Common myeloid progenitor, CD34-positive (primary cell): ENCODE data around the gene PRELID3B.
A peak's percentile ranks its signal among the peaks of the same experiment; 100 is the strongest.

Experiments used
- CTCF ChIA-PET: fragments of 350-600 bp; sonication (Branson Sonifier 250); formaldehyde crosslinking; loops from one replicate; lab custom pipeline; 2021; ENCODE audit warnings: antibody characterized with exemption; lab: Charles Lee
- POLR2A ChIA-PET: fragments of 350-600 bp; sonication (Branson Sonifier 250); formaldehyde crosslinking; loops from one replicate; lab custom pipeline; 2021; ENCODE audit warnings: antibody characterized with exemption; lab: Charles Lee
- DNase-seq, 3 donors: peaks; one replicate each; pipeline versions ENCODE4 v3.0.0 to v3.0.0-alpha.2; 2013
- H3K27ac ChIP-seq, 2 experiments: 1 replicate in 1 of 2; 2 replicates in 1 of 2; pipeline ENCODE4 v1.7.0; 2013; ENCODE audit warnings: inconsistent platforms in 2 of 2, low read length in 2 of 2, mild to moderate bottlenecking in 2 of 2, low read depth in 1 of 2, moderate library complexity in 1 of 2; ENCODE audit not compliant: severe bottlenecking in 2 of 2, insufficient read depth in 1 of 2, poor library complexity in 1 of 2
- H3K27me3 ChIP-seq, 5 experiments: replicated peaks in 2 of 5; 1 replicate in 3 of 5; 2 replicates in 2 of 5; pipeline versions ENCODE4 v1.6.1 to v1.7.0; 2013; ENCODE audit warnings: low read length in 4 of 5, mild to moderate bottlenecking in 2 of 5, moderate library complexity in 2 of 5, inconsistent platforms in 1 of 5; ENCODE audit not compliant: insufficient read depth in 5 of 5, control insufficient read depth in 4 of 5
- H3K36me3 ChIP-seq, 4 experiments: 1 replicate in 2 of 4; 2 replicates in 2 of 4; pipeline versions ENCODE4 v1.6.1 to v1.7.0; 2013; ENCODE audit warnings: low read length in 3 of 4, control low read depth in 1 of 4, mild to moderate bottlenecking in 1 of 4; ENCODE audit not compliant: control insufficient read depth in 4 of 4, insufficient read depth in 4 of 4
- H3K4me1 ChIP-seq, 4 experiments: 1 replicate in 3 of 4; 2 replicates in 1 of 4; pipeline versions ENCODE4 v1.6.1 to v1.7.1; 2013; ENCODE audit warnings: low read length in 3 of 4, mild to moderate bottlenecking in 3 of 4, control low read depth in 1 of 4, inconsistent platforms in 1 of 4, moderate library complexity in 1 of 4; ENCODE audit not compliant: control insufficient read depth in 4 of 4, insufficient read depth in 4 of 4; ENCODE audit errors: control extremely low read depth in 1 of 4
- H3K4me3 ChIP-seq, 7 experiments: 1 replicate in 4 of 7; 2 replicates in 3 of 7; pipeline versions ENCODE4 v1.5.1 to v1.7.0; 2013; ENCODE audit warnings: mild to moderate bottlenecking in 7 of 7, low read length in 6 of 7, moderate library complexity in 6 of 7, inconsistent platforms in 2 of 7, low read depth in 2 of 7, control low read depth in 1 of 7; ENCODE audit not compliant: insufficient read depth in 4 of 7, control insufficient read depth in 1 of 7; ENCODE audit errors: extremely low read depth in 1 of 7
- H3K9me3 ChIP-seq, 5 experiments: 1 replicate in 4 of 5; 2 replicates in 1 of 5; pipeline versions ENCODE4 v1.6.1 to v1.7.1; 2013; ENCODE audit warnings: low read length in 4 of 5, mild to moderate bottlenecking in 2 of 5, inconsistent platforms in 1 of 5, low read depth in 1 of 5, moderate library complexity in 1 of 5; ENCODE audit not compliant: control insufficient read depth in 4 of 5, insufficient read depth in 2 of 5; ENCODE audit errors: control extremely low read depth in 1 of 5
- WGBS: methylation state at CpG from one replicate; pipeline ENCODE4 v1.1.5; 2013; ENCODE audit not compliant: insufficient coverage; 5-methylcytosine and 5-hydroxymethylcytosine counted together

PRELID3B gene

GRCh38 chr20:59081036-59081435 is 38.5 kb upstream of the PRELID3B start:
- 58% methylated on average over 2 of the region's 3 CpGs for WGBS
- Histone ChIP-seq H3K36me3 (no peaks in the 10 kb centered on the region), H3K27ac (no peak overlapping the region), H3K9me3 (no peaks in the 10 kb centered on the region), H3K4me1 (no peaks in the 10 kb centered on the region), H3K27me3 (peaks cover 0 to 10% (median 6%) of the 10 kb centered on the region in 5 experiments), H3K4me3 (no peak overlapping the region)
- CTCF ChIA-PET = no interaction called here
- POLR2A ChIA-PET = interaction anchor here (0.6 kb wide), 1 partner anchor 13 kb away, joined by 3 read pairs; no protein-coding TSS in a partner anchor
- no peak for DNase-seq

GRCh38 chr20:59078231-59078630 is 35.6 kb upstream of the PRELID3B start:
- POLR2A ChIA-PET = no interaction called here
- no peaks in the 10 kb centered on the region for H3K36me3 ChIP-seq
- 82% methylated on average over 2 of the region's 5 CpGs for WGBS

GRCh38 chr20:59077705-59078104 is 35.1 kb upstream of the PRELID3B start:
- WGBS = no CpG with 5 or more reads among the region's 1 CpG
- POLR2A ChIA-PET = no interaction called here
- H3K36me3 ChIP-seq = no peaks in the 10 kb centered on the region
- H3K27me3 ChIP-seq = peaks cover 2 to 22% (median 14%) of the 10 kb centered on the region in 5 experiments
- no peak overlapping the region for H3K27ac ChIP-seq
- CTCF ChIA-PET = no interaction called here
- H3K4me3 ChIP-seq = no peak overlapping the region
- DNase-seq = no peak
- no peaks in the 10 kb centered on the region for H3K4me1 ChIP-seq
- no peaks in the 10 kb centered on the region for H3K9me3 ChIP-seq

More at GRCh38 chr20:59078231-59078630, 35.6 kb upstream of the PRELID3B start:
- Histone ChIP-seq H3K9me3 (no peaks in the 10 kb centered on the region), H3K27ac (no peak overlapping the region), H3K4me3 (no peak overlapping the region), H3K27me3 (peaks cover 2 to 22% (median 11%) of the 10 kb centered on the region in 5 experiments), H3K4me1 (no peaks in the 10 kb centered on the region)
- CTCF ChIA-PET = no interaction called here
- no peak for DNase-seq

GRCh38 chr20:59075934-59076508 is 33.4 kb upstream of the PRELID3B start:
- H3K9me3 ChIP-seq = no peaks in the 10 kb centered on the region
- WGBS = 100% methylated on average over 2 of the region's 4 CpGs
- CTCF ChIA-PET = interaction anchor here (1.0 kb wide), 1 partner anchor 132 kb away, joined by 3 read pairs; no protein-coding TSS in a partner anchor
- no peak overlapping the region for H3K4me3 ChIP-seq
- no peak for DNase-seq
- peaks cover 2 to 25% (median 14%) of the 10 kb centered on the region in 5 experiments for H3K27me3 ChIP-seq
- H3K4me1 ChIP-seq = no peaks in the 10 kb centered on the region
- no peaks in the 10 kb centered on the region for H3K36me3 ChIP-seq
- POLR2A ChIA-PET = no interaction called here
- no peak overlapping the region for H3K27ac ChIP-seq

GRCh38 chr20:59074456-59074855 is 31.9 kb upstream of the PRELID3B start:
- ChIA-PET CTCF (interaction anchor here (1.0 kb wide), 1 partner anchor 54 kb away, joined by 3 read pairs; no protein-coding TSS in a partner anchor), POLR2A (no interaction called here)
- no peak for DNase-seq
- Histone ChIP-seq H3K27ac (no peak overlapping the region), H3K9me3 (no peaks in the 10 kb centered on the region), H3K4me3 (no peak overlapping the region), H3K36me3 (no peaks in the 10 kb centered on the region), H3K27me3 (peaks cover 2 to 27% (median 16%) of the 10 kb centered on the region in 5 experiments), H3K4me1 (no peaks in the 10 kb centered on the region)
- 63% methylated on average over 3 of the region's 3 CpGs for WGBS

GRCh38 chr20:59073582-59073981 is 31.0 kb upstream of the PRELID3B start:
- Histone ChIP-seq H3K4me1 (no peaks in the 10 kb centered on the region), H3K27me3 (peaks cover 2 to 27% (median 16%) of the 10 kb centered on the region in 5 experiments), H3K36me3 (no peaks in the 10 kb centered on the region), H3K27ac (no peak overlapping the region), H3K9me3 (no peaks in the 10 kb centered on the region), H3K4me3 (no peak overlapping the region)
- ChIA-PET POLR2A (no interaction called here), CTCF (no interaction called here)
- WGBS = 100% methylated on average over 1 of the region's 1 CpG
- DNase-seq = no peak

GRCh38 chr20:59071216-59071615 is 28.6 kb upstream of the PRELID3B start:
- Histone ChIP-seq H3K4me1 (no peaks in the 10 kb centered on the region), H3K27ac (no peak overlapping the region), H3K4me3 (no peak overlapping the region), H3K36me3 (no peaks in the 10 kb centered on the region), H3K27me3 (peaks cover 2 to 23% (median 10%) of the 10 kb centered on the region in 5 experiments), H3K9me3 (no peaks in the 10 kb centered on the region)
- CTCF ChIA-PET = interaction anchor here (1.1 kb wide), 1 partner anchor 18 kb away, joined by 3 read pairs; no protein-coding TSS in a partner anchor
- DNase-seq = peak in 2 of 3 donors; percentile 40 to 57
- WGBS = no CpG with 5 or more reads among the region's 1 CpG
- POLR2A ChIA-PET = no interaction called here
